Stimulated activated CD8-positive, alpha-beta memory T cell treated with anti-CD3 and anti-CD28 coated beads, Interleukin-4, amount 100 ng/mL, for 4 hours (primary cell): Measurements from ENCODE around the gene E2F2.

ENCODE experiments used
- DNase-seq, 2 donors: peaks; one replicate each; pipeline ENCODE4 v3.0.0-alpha.2; 2020; ENCODE audit warnings: low read depth in 2 of 2, low spot score in 1 of 2

The E2F2 gene

GRCh38 chr1:23563003-23563402 lies 32.0 kb upstream of the E2F2 start:
- no peak for DNase-seq

GRCh38 chr1:23562137-23562876 lies 31.3 kb upstream of the E2F2 start:
- DNase-seq = no peak

GRCh38 chr1:23561813-23562100 lies 30.7 kb upstream of the E2F2 start:
- no peak for DNase-seq

- no peak for DNase-seq
These were observed 30.2 kb upstream of the E2F2 start for GRCh38 chr1:23561076-23561812.

- DNase-seq = no peak
These were observed 29.1 kb upstream of the E2F2 start for GRCh38 chr1:23559985-23560741.

GRCh38 chr1:23559136-23559984 lies 28.3 kb upstream of the E2F2 start, which contains the start of gene ID3:
Gene ID3, minus strand, starts transcription at chr1:23559501. Its CDS starts 75 bp downstream, at chr1:23559426.
- DNase-seq = peak; percentile 71 to 79

GRCh38 chr1:23558872-23559135 lies 27.8 kb upstream of the E2F2 start:
- no peak for DNase-seq

- DNase-seq = no peak
These were observed 27.3 kb upstream of the E2F2 start for GRCh38 chr1:23558140-23558871.

- no peak for DNase-seq
These were observed 26.6 kb upstream of the E2F2 start for GRCh38 chr1:23557471-23558124.

- DNase-seq = no peak
These were observed 25.8 kb upstream of the E2F2 start for GRCh38 chr1:23556635-23557470.

GRCh38 chr1:23555986-23556634 lies 25.1 kb upstream of the E2F2 start:
- no peak for DNase-seq

- DNase-seq = no peak
These were observed 24.4 kb upstream of the E2F2 start for GRCh38 chr1:23555270-23555985.

GRCh38 chr1:23554481-23555269 lies 23.6 kb upstream of the E2F2 start:
- peak; percentile 50 to 68 for DNase-seq

GRCh38 chr1:23554127-23554480 lies 23.1 kb upstream of the E2F2 start:
- DNase-seq = no peak

GRCh38 chr1:23553231-23554126 lies 22.4 kb upstream of the E2F2 start:
- no peak for DNase-seq

GRCh38 chr1:23551849-23552248 lies 20.8 kb upstream of the E2F2 start:
- no peak for DNase-seq
